HG02763 (cell line): Measurements from ENCODE around the gene PTPRK.

Experiments
- ATAC-seq: cut with Tn5 transposase; IDR thresholded peaks from one replicate; pipeline ENCODE4 v1.9.1; 2021; ENCODE audit warnings: mild to moderate bottlenecking, moderate library complexity; ENCODE audit not compliant: unreplicated experiment

Gene PTPRK

GRCh38 chr6:128208078-128208477 lies 312.3 kb downstream of the PTPRK start:
- ATAC-seq, result no peak

DNA sequence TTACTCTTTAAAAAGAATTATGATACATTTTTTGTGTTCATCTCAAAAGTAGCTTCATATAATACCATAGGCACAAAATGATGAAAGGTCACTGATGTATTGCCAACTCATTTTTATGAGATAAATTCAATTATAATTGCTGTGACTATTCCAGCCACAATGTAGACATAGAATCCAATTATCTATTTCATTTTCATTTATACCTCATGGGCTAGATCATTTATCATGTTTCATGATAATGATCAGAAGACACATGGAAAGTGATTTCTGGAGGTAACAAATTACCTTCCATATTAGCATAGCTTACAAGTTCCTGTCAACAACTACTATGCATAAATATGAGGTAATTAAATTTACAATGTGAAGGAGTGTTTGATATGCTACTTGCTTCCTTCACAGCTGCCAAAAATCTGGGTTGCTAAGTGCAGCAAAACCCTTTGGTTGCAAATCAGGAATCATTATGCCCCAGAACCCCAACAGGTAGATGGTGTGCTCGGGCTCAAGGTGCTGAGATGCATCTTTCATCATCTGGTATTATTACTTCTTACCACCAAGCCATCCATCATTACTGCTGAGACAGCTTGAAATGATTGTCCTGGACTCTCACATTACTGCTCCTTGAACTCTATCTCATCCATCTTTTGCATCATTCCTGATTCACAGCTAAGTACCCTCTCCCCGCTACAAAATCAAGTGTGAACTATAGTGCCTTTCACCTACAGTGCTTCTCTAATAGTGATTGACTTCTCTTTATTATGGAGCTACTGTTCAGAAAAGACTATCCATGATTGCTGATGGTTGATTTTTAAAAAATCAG lies 313.6 kb downstream of the PTPRK start:
- ATAC-seq, result no peak

GRCh38 chr6:128204616-128205015 lies 315.8 kb downstream of the PTPRK start:
- ATAC-seq, result no peak

- ATAC-seq, result no peak
These were observed 318.1 kb downstream of the PTPRK start for GRCh38 chr6:128202169-128202765.

DNA sequence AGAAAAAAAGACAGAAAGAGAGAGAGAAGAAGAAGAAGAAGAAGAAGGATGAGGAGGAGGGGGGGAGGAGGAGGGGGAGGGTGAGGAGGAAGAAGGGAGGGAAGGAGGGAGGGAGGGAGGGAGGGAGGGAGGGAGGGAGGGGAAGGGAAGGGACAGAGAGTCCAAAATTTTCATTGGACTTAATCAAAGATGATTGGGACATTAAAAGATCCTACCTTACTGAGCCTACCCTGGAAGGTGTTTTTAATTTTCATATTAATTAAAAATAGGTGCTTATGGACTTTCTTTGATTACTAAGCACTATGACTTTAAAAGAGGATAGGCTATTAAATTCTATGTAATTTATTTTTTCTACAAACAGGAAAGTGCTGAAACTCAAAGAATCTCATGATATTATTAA lies 319.6 kb downstream of the PTPRK start:
- no peak for ATAC-seq

GRCh38 chr6:128199461-128199860 lies 320.9 kb downstream of the PTPRK start:
- no peak for ATAC-seq

DNA sequence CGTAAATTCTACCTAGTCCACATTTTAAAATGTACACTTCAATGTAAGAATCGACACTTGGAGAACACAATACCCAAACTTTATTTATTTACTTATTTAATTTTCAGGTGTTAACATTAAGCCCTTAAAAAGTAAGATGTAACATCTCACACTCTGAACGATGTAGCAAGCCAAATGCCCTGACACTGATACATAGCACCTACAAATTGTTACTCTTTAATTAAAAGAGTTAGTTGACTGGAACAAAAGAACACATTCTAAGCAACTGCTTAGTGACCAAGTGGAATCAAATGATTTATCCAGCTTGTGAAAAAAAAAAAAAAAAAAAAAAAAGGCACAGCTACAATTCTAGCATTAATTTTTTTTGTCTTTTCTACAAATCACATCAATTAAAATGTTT lies 327.4 kb downstream of the PTPRK start:
- ATAC-seq, result no peak

GRCh38 chr6:128188678-128189077 lies 331.7 kb downstream of the PTPRK start:
- no peak for ATAC-seq

DNA sequence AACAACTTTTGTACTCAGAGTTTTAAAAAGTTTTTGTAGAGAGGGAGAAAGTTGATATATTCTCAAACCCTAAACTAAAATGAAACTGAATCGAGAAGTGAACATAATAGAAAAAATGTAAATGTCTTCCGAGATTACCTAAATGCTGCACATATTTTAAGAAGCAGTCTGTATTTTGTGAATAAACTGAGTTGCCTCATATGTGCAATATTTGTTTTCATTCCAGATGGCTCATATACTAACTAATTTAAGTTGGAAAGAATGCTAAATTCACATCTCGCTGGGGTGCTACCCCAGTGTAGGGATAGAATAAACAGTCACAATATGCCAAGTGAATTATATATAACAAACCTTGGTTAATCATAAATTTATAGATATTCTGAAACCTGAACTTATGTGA lies 333.7 kb downstream of the PTPRK start:
- ATAC-seq, result no peak

DNA sequence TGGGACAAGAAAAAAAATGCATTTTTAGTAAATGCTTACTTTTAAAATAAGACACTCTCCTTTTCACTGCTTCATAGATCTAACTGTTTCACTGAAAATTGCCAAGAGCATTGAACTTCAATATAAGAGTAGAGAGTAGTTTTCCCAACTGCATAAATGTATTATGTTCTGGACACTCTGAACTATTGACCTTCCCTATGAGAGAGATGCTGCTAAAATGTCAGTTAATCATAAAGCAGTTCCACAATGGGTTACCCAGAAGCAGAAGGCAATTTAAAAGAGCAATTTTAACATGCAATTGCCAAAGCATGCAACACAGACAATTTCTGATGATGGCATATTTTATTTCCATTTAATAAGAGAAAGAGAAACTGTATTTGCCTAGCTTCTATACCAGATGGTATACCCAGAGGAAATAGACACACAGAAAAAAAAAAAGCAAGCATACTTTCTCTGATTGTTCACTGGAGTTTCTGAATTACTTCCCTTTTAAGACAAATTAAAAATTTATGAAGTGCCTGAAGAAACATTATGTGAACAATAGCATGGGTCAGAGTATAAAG lies 340.4 kb downstream of the PTPRK start:
- no peak for ATAC-seq

GRCh38 chr6:128174724-128175123 lies 345.7 kb downstream of the PTPRK start:
- no peak for ATAC-seq

DNA sequence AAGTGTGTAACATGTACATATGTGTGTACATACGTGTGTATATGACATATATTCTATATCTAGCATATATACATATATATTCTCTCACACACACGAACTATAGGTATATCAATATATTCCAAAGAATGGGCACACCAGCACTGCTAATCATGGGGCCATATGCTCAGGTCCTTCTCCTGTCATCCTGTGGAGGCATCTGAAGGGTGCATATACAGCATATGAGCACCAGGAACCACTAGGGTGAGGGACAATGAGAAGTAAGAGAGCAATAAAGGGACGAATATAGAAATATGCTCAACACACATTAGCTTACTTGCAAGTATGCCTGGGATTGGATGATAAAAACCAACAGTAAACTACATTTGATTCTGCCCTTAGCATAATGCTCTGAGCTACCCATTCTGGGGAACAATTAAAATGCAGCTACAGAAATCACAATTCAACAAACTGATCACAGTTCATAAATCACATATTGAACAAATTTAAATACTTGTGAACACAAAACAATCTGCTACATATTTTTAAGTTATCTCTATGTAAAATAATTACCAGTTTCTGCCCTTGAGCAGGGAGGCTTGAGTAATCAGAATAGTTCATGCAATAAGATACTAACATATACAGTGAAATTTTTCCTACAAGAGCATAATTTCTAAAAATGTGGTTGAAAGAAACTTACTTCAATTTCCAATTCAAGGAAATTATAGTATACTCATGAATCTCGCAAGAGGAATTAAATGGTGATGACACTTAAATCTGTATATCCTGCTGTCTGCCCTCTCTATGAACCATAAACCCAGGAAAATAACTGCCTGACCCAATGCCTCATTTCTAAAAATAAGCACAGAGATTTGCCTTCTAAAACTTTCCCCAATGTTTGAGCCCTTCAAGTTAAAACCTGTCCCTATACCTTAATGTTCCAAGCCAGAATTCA lies 347.4 kb downstream of the PTPRK start:
- no peak for ATAC-seq

DNA sequence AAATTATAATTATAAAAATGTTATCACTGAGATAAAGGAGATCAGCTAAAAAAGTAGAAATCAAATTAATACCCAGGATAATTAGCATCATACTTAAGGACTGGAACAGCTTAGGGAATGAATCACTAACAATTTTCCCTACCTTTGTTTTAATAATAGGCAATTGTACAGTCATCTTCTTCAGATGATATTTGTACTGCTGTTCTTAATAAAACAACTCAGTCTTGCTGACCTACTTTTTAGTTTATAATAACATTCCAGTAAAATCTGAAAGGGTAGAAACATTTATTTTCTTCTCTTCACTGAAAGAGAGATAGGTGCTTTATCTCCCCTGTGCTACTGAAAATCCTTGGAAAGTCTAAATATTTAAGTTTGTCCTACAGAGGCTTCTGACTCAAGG lies 348.3 kb downstream of the PTPRK start:
- ATAC-seq, result no peak

- ATAC-seq, result no peak
These were observed 349.2 kb downstream of the PTPRK start for GRCh38 chr6:128171182-128171581.

GRCh38 chr6:128168244-128168643 lies 352.2 kb downstream of the PTPRK start:
- ATAC-seq, result no peak

GRCh38 chr6:128167552-128167951 lies 352.8 kb downstream of the PTPRK start:
- no peak for ATAC-seq

GRCh38 chr6:128164254-128164653 lies 356.1 kb downstream of the PTPRK start:
- no peak for ATAC-seq

DNA sequence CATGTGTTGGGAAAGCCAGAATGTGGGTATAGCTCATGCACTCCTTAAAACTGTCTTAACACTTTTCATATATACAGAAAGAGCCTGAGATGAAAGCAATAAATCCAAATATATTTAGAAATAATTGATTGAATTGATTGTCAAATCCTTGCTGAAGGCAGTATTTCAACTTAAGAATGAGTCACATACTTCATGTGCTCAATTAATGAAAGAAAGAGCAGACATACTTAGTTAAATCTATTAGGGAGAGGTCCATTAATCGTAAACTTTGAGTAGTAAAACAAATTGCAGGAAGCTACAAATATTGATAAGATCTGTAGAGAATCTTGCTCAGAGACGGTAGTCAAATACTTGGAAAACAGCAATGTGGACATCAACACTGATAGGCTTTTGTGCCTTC lies 358.0 kb downstream of the PTPRK start:
- ATAC-seq, result no peak

DNA sequence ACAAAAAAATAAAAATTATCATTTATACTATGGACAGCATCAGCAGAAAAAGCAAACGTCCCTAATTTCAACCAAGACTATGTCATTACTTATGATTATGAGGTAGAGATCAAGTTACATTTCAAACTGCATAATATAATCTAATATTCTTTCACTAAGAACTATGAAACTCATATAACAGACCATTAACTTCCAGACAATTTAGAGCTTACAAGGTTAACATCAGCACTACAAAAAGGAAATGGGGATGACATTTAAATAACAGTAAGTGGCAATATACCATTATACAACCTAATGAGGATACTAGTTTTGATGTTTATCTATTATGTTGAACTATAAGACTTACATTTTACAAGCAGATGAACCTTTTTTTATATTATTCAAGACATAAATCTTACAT lies 358.6 kb downstream of the PTPRK start:
- ATAC-seq, result no peak

DNA sequence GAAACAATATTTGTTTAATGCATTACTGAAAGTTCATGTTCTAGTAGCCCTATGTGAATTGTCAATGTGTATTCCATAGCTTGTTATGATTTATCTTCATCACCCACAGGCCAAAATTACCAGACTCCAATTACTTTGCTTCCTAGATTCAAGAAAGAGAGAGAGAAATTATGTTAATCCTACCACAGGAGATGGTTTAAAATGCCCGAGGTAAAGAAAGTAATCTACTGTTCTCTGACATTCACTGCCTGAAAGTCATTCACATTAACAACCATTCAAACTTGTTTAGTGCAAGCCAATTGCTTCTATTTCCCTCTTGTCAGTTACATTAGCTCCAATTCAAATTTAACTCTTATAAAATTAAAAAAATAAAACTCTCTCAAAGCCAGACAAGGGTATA lies 359.1 kb downstream of the PTPRK start:
- ATAC-seq, result no peak

DNA sequence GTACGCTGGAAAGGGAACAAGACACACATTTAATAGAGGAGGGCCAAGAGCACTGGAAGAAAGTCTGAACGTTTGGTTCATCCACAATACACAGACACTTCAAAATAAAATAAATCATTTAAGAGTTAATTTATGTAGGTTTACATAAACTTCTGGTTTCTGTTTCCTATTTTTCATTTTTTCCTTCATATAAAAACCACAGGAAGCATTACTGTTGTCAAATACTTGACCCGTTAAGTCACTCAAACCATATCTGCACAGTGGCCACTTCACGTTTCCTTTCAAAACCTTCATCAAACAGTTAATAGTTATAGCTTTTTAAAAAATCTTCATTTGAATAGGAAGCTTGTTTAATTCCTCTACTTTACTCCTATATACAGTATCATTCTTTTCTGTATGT lies 361.9 kb downstream of the PTPRK start:
- no peak for ATAC-seq
